Spleen (tissue), 11 donors: ENCODE measurements around the gene PEX26. TPM values are rescaled to one million over a fixed set of nuclear protein-coding genes. Genes with fewer than 3 reads are reported as not detected.

ENCODE experiments used
- DNase-seq: peaks from one replicate; pipeline ENCODE4 v3.0.0-alpha.2; 2020
- H3K27ac ChIP-seq, 8 donors: fragments of 200-600 bp; sonication (generic) in 7 of 8; 1 replicate in 4 of 8; 2 replicates in 4 of 8; pipeline versions ENCODE4 v1.5.0 to v1.8.0; 2016 to 2021; ENCODE audit warnings: inconsistent platforms in 4 of 8, mild to moderate bottlenecking in 4 of 8, moderate library complexity in 1 of 8
- H3K27me3 ChIP-seq, 7 donors: fragments of 200-600 bp; sonication (generic) in 6 of 7; replicated peaks in 1 of 7; 1 replicate in 4 of 7; 2 replicates in 3 of 7; pipeline versions ENCODE4 v1.5.0 to v1.8.0; 2016 to 2021; ENCODE audit warnings: inconsistent platforms in 3 of 7, mild to moderate bottlenecking in 1 of 7
- H3K36me3 ChIP-seq, 6 donors: fragments of 200-600 bp; sonication (generic) in 5 of 6; 1 replicate in 4 of 6; 2 replicates in 2 of 6; pipeline versions ENCODE4 v1.5.0 to v1.8.0; 2016 to 2021; ENCODE audit warnings: inconsistent platforms in 2 of 6
- H3K4me1 ChIP-seq, 6 donors: fragments of 200-600 bp; sonication (generic) in 5 of 6; 1 replicate in 3 of 6; 2 replicates in 3 of 6; pipeline versions ENCODE4 v1.5.0 to v1.8.0; 2016 to 2021; ENCODE audit warnings: inconsistent platforms in 3 of 6
- H3K4me3 ChIP-seq, 8 donors: fragments of 200-600 bp; sonication (generic) in 7 of 8; 1 replicate in 4 of 8; 2 replicates in 4 of 8; pipeline versions ENCODE4 v1.5.0 to v1.8.0; 2016 to 2021; ENCODE audit warnings: inconsistent platforms in 4 of 8, mild to moderate bottlenecking in 4 of 8, moderate library complexity in 2 of 8
- H3K9me3 ChIP-seq, 8 donors: fragments of 200-600 bp; sonication (generic) in 7 of 8; 1 replicate in 4 of 8; 2 replicates in 4 of 8; pipeline versions ENCODE4 v1.5.0 to v1.8.0; 2016 to 2021; ENCODE audit warnings: inconsistent platforms in 4 of 8
- CTCF ChIP-seq, 11 experiments: fragments of 200-600 bp in 7 of 11; fragments of 450-650 bp in 4 of 11; sonication (generic) in 4 of 11; IDR thresholded peaks in 8 of 11; conservative IDR thresholded peaks in 3 of 11; 1 replicate in 7 of 11; 2 replicates in 4 of 11; pipeline versions ENCODE4 v1.4.0 to v1.8.0; 2016 to 2021; ENCODE audit warnings: antibody characterized with exemption in 11 of 11, inconsistent platforms in 4 of 11, mild to moderate bottlenecking in 1 of 11
- POLR2A ChIP-seq, 3 donors: fragments of 450-650 bp; IDR thresholded peaks; one replicate each; pipeline ENCODE4 v1.5.1; 2017; ENCODE audit warnings: antibody characterized with exemption in 3 of 3, mild to moderate bottlenecking in 1 of 3
- POLR2AphosphoS5 ChIP-seq, 3 donors: sonication (generic); formaldehyde crosslinking; IDR thresholded peaks; one replicate each; pipeline ENCODE4 v1.5.1; 2017; ENCODE audit warnings: antibody characterized with exemption in 3 of 3
- WGBS, 5 donors: extraction: QIAGEN DNeasy Blood & Tissue Kit in 3 of 5; methylation state at CpG; one replicate each; pipeline versions ENCODE4 v1.1.5 to v1.1.7; 2013 to 2018; 5-methylcytosine and 5-hydroxymethylcytosine counted together
- intact Hi-C: fragments of 100-400 bp; cut with DNase I; formaldehyde crosslinking; loops from one replicate; pipeline ENCODE4 v1.15.0; 2023; ENCODE audit warnings: low total_unique reads
- polyA plus RNA-seq, 3 donors: library from polyadenylated mRNA; stranded (reverse); fragments of 200-250 nt; gene quantifications; one replicate each; pipeline ENCODE4 v1.2.1, GENCODE V29; 2013
- total RNA-seq, 7 donors: library from RNA; depleted of rRNA in 3 of 7; stranded (reverse); fragments of >200 nt in 3 of 7; fragmentation: NEBNext Ultra II Directional in 4 of 7; extraction: Animal tissue kit (Norgen Biotek cat#: 25700) in 4 of 7; gene quantifications; one replicate each; pipeline versions ENCODE4 v1.1.0 to v1.2.1, GENCODE V29; 2016 to 2021
- donor health status: healthy with polysubstance abuse.
- donor health status: DM: no; HTN: no; CAD: no; lungs with moderate emphysema.
- donor health status: DM: no; HTN: no; CAD: no.
- donor health status: Bipolar disorder and iron deficiency.
- donor health status: healthy.
- donor health status: DM: no; HTN: no; CAD: no.
- donor health status: DM: yes; HTN: yes; CAD: no.

PEX26 gene
- total and polyA plus RNA-seq, 10 donors = 5.1 to 41.0 (median 31.9) TPM

DNA sequence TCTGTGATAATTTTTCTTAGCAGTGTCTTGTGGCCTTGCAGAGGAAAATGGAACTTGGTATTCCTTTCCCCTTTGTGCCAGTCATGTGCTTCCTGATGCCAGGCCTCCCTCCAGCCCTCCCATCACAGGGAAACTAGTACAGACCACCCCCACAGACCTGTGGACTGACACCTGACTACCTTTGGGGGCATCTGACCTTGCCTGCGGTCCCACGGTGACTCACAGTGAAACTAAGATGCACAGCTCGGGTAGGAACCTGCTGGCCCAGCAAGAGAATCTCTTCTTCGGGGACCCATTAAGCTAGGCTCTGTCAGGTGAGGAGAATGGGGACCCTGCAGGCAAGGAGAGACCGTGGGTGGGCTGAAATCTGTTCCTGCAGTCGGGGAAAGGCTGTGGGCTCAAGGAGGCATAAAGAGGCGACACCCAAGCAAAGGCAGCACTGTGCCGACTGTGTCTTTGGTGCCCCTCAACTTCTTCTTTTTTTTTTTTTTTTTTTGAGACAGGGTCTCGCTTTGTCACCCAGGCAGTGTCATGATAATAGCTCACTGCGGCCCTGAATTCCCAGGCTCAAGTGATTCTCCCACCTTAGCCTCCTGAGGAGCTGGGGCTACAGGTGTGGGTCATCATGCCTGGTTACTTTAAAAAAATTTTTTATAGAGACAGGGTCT is 20.8 kb upstream of the PEX26 start:
- WGBS, 5 donors = 58 to 66% (median 62%) methylated on average over 10 of the region's 10 CpGs
- no peaks in the 10 kb centered on the region for H3K36me3 ChIP-seq
- peak overlapping the region; percentile 24 to 88 (median 80) for H3K27ac ChIP-seq
- peaks cover 8 to 61% (median 35%) of the 10 kb centered on the region in 6 donors for H3K4me1 ChIP-seq
- intact Hi-C loops = no loop called here
- no peaks in the 10 kb centered on the region for H3K9me3 ChIP-seq
- peak in 1 of 3 donors; percentile 31 for TF ChIP-seq POLR2AphosphoS5 (IDR thresholded peaks at IDR 0.05)
- no peak for TF ChIP-seq CTCF (IDR thresholded peaks at IDR 0.05 in 8 of 11, conservative IDR thresholded peaks at IDR 0.05 in 3 of 11)
- H3K27me3 ChIP-seq = no peaks in the 10 kb centered on the region
- peak overlapping the region in 1 of 8 donors; percentile 24 for H3K4me3 ChIP-seq
- peak; percentile 87 for DNase-seq

GRCh38 chr22:18057568-18058209 is 20.1 kb upstream of the PEX26 start:
- Histone ChIP-seq H3K36me3 (no peaks in the 10 kb centered on the region), H3K4me3 (peak overlapping the region in 1 of 8 donors; percentile 24), H3K27me3 (no peaks in the 10 kb centered on the region), H3K27ac (peak overlapping the region; percentile 24 to 88 (median 80)), H3K9me3 (no peaks in the 10 kb centered on the region), H3K4me1 (peaks cover 8 to 67% (median 38%) of the 10 kb centered on the region in 6 donors)
- 58 to 65% (median 62%) methylated on average over 4 of the region's 4 CpGs for WGBS, 5 donors
- peak; percentile 88 for DNase-seq
- TF ChIP-seq CTCF (IDR thresholded peaks at IDR 0.05 in 8 of 11, conservative IDR thresholded peaks at IDR 0.05 in 3 of 11) (no peak), POLR2A (IDR thresholded peaks at IDR 0.05) (peak in 1 of 3 donors; percentile 16), POLR2AphosphoS5 (IDR thresholded peaks at IDR 0.05) (peak in 2 of 3 donors; percentile 48 to 72)
- intact Hi-C loops = no loop called here

DNA sequence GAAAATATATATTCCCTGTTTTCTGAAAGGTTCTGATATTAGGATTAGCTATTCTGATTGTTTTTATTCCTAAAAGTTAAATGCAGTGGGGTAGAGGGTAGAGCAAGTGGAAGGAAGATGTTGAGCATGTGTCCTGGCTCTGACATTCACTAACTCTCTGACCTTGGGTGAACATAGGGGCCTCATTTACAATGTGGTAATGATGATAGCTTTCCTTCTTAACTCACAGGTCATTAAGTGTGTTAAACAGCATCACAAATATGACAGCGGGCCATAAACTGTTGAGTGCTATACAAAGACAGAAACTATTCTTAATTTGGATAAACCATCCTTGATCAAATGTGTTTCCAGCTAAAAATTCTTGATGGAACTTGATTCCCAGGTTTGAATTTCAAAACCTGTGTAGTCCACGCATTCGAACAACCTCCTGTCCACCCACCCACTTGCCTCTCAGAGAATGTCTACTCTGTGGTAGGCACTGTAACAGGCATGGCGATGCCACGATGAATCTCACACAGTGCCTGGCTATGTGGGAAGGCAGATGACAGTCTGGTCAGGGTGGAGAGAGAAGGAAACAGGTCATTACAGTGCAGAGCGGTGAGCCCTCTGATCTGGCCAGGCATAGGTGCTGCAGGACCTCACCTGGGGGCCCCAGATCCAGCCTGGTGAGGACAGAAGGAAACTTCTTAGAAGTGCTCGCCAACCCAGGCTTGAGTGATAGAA is 19.3 kb upstream of the PEX26 start:
- H3K27me3 ChIP-seq = no peaks in the 10 kb centered on the region
- H3K9me3 ChIP-seq = no peaks in the 10 kb centered on the region
- H3K4me3 ChIP-seq = no peak overlapping the region
- DNase-seq = peak; percentile 44
- no peaks in the 10 kb centered on the region for H3K36me3 ChIP-seq
- no peak for TF ChIP-seq POLR2AphosphoS5 (IDR thresholded peaks at IDR 0.05)
- no peak for TF ChIP-seq POLR2A (IDR thresholded peaks at IDR 0.05)
- TF ChIP-seq CTCF (IDR thresholded peaks at IDR 0.05 in 8 of 11, conservative IDR thresholded peaks at IDR 0.05 in 3 of 11) = no peak
- intact Hi-C loops = no loop called here
- 80 to 95% (median 95%) methylated on average over 7 of the region's 7 CpGs for WGBS, 5 donors
- peaks cover 8 to 75% (median 40%) of the 10 kb centered on the region in 6 donors for H3K4me1 ChIP-seq
- peak overlapping the region in 7 of 8 donors; percentile 73 to 88 (median 82) for H3K27ac ChIP-seq

- WGBS, 5 donors = 76 to 84% (median 80%) methylated on average over 5 of the region's 5 CpGs
- Histone ChIP-seq H3K27me3 (no peaks in the 10 kb centered on the region), H3K4me1 (peaks cover 8 to 77% (median 40%) of the 10 kb centered on the region in 6 donors), H3K9me3 (no peaks in the 10 kb centered on the region), H3K4me3 (no peak overlapping the region), H3K36me3 (no peaks in the 10 kb centered on the region), H3K27ac (peak overlapping the region in 2 of 8 donors; percentile 85 to 88)
- DNase-seq = peak; percentile 12
- no peak for TF ChIP-seq POLR2AphosphoS5 (IDR thresholded peaks at IDR 0.05)
- TF ChIP-seq CTCF (IDR thresholded peaks at IDR 0.05 in 8 of 11, conservative IDR thresholded peaks at IDR 0.05 in 3 of 11) = no peak
- no peak for TF ChIP-seq POLR2A (IDR thresholded peaks at IDR 0.05)
- intact Hi-C loops = no loop called here
Observed at GRCh38 chr22:18059094-18059417, 18.7 kb upstream of the PEX26 start.
